Stomach (tissue), 4 donors: ENCODE measurements around the gene DPP10.

ENCODE experiments used
- EP300 ChIP-seq: sonication (generic); formaldehyde crosslinking; IDR thresholded peaks from one replicate; pipeline ENCODE4 v1.6.1; 2017; ENCODE audit warnings: antibody characterized with exemption
- POLR2A ChIP-seq, 4 donors: fragments of 450-650 bp; IDR thresholded peaks; one replicate each; pipeline ENCODE4 v1.6.1; 2016; ENCODE audit warnings: antibody characterized with exemption in 4 of 4, control low read depth in 2 of 4, mild to moderate bottlenecking in 1 of 4, moderate library complexity in 1 of 4
- TF ChIP-seq, protein P1 (sequence below), 7 experiments: fragments of 450-650 bp in 4 of 7; fragments of 200-600 bp in 3 of 7; sonication (generic) in 3 of 7; IDR thresholded peaks; one replicate each; pipeline ENCODE4 v1.5.1; 2016 to 2019; ENCODE audit warnings: antibody characterized with exemption in 7 of 7, control low read depth in 2 of 7, mild to moderate bottlenecking in 1 of 7

DNA sequence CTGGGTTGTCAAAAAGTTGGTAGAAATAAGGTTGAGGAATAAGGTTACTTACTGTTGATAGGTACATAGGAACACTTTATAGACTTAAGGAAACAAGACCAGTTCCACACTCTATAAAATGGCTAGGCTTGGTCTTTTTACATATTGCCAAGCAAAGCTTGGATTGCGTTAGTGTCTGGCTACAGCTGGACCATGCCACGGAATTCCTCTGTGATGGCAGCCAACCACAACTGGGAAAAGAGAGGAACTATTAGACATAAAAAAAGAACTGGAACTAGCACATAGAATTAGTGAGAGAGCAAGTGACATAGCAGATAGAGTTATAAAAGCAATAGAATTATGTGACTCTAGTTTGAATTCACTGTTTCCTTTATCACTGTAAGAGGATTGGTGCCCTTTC, 17.7 kb upstream of the DPP10 start:
- TF ChIP-seq, protein P1, sequence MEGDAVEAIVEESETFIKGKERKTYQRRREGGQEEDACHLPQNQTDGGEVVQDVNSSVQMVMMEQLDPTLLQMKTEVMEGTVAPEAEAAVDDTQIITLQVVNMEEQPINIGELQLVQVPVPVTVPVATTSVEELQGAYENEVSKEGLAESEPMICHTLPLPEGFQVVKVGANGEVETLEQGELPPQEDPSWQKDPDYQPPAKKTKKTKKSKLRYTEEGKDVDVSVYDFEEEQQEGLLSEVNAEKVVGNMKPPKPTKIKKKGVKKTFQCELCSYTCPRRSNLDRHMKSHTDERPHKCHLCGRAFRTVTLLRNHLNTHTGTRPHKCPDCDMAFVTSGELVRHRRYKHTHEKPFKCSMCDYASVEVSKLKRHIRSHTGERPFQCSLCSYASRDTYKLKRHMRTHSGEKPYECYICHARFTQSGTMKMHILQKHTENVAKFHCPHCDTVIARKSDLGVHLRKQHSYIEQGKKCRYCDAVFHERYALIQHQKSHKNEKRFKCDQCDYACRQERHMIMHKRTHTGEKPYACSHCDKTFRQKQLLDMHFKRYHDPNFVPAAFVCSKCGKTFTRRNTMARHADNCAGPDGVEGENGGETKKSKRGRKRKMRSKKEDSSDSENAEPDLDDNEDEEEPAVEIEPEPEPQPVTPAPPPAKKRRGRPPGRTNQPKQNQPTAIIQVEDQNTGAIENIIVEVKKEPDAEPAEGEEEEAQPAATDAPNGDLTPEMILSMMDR (IDR thresholded peaks at IDR 0.05): no peak
- TF ChIP-seq POLR2A (IDR thresholded peaks at IDR 0.05): no peak
- TF ChIP-seq EP300: no peak
